K562 (cell line): Measurements from ENCODE around the gene NPNT. TPM values are rescaled to one million over a fixed set of nuclear protein-coding genes. Genes with fewer than 3 reads are reported as not detected.

Source experiments
- ATAC-seq: fragments of 200-7000 bp; cut with Tn5 transposase; 3 replicates; pipeline ENCODE4 v1.9.1; 2020; ENCODE audit warnings: moderate library complexity
- BruUV-seq: library from RNA; stranded (reverse); fragments of 400-500 nt; replicated peaks from 2 replicates; lab custom pipeline; 2021; lab: Mats Ljungman, UMichigan
- CTCF ChIA-PET: fragments of 300-600 bp; formaldehyde crosslinking; extraction: SDS; loops from one replicate; lab custom pipeline; 2021; ENCODE audit warnings: low intra/inter-chr PET ratio; lab: Yijun Ruan, JAX
- POLR2A ChIA-PET: fragments of 300-600, 350-650 bp; sonication (Branson Sonifier 250); formaldehyde crosslinking; extraction: SDS; loops from one replicate; lab custom pipeline; 2021; ENCODE audit warnings: antibody characterized with exemption, inconsistent platforms; lab: Yijun Ruan, JAX
- DNase-seq, 4 experiments: peaks; one replicate each; pipeline versions ENCODE4 v3.0.0 to v3.0.0-alpha.2; 2011 to 2018; ENCODE audit warnings: low spot score in 3 of 4, mixed read lengths in 3 of 4; ENCODE audit errors: extremely low read depth in 1 of 4
- FAIRE-seq: peaks from 2 replicates; lab custom pipeline; 2011; peaks lifted over from hg19 to GRCh38; lab: Jason Lieb, UNC
- H2AFZ ChIP-seq: 2 replicates; pipeline ENCODE4 v1.6.0; 2011; ENCODE audit warnings: low read depth, low read length, control low read depth, inconsistent platforms
- H3K27ac ChIP-seq: fragments of 200-600 bp; 3 replicates; pipeline ENCODE4 v1.8.0; 2011; ENCODE audit warnings: low read depth, mild to moderate bottlenecking, control low read depth, inconsistent platforms, low read length, moderate library complexity, mixed read lengths; ENCODE audit errors: extremely low read depth
- H3K27me3 ChIP-seq, 2 experiments: fragments of 300-600 bp in 1 of 2; 2 replicates in 1 of 2; 3 replicates in 1 of 2; pipeline versions ENCODE4 v1.6.0 to v1.8.0; 2011; ENCODE audit warnings: inconsistent platforms in 2 of 2, low read length in 2 of 2, mild to moderate bottlenecking in 1 of 2, mixed read lengths in 1 of 2, moderate library complexity in 1 of 2; ENCODE audit not compliant: control insufficient read depth in 2 of 2, insufficient read depth in 2 of 2
- H3K36me3 ChIP-seq: fragments of 300-600 bp; 3 replicates; pipeline ENCODE4 v1.8.0; 2011; ENCODE audit warnings: mild to moderate bottlenecking, low read length, inconsistent platforms; ENCODE audit not compliant: control insufficient read depth, insufficient read depth
- H3K4me1 ChIP-seq, 2 experiments: fragments of 200-600 bp in 1 of 2; replicated peaks in 1 of 2; 2 replicates in 1 of 2; 3 replicates in 1 of 2; pipeline versions ENCODE4 v1.5.1 to v1.8.0; 2011; ENCODE audit warnings: inconsistent platforms in 2 of 2, low read length in 2 of 2, mild to moderate bottlenecking in 1 of 2, mixed read lengths in 1 of 2, moderate library complexity in 1 of 2; ENCODE audit not compliant: control insufficient read depth in 2 of 2, insufficient read depth in 2 of 2
- H3K4me2 ChIP-seq: 2 replicates; pipeline ENCODE4 v1.6.1; 2011; ENCODE audit warnings: low read length, control low read depth, inconsistent platforms, mixed read lengths; ENCODE audit not compliant: insufficient read depth
- H3K4me3 ChIP-seq: fragments of 200-600 bp; sonication (generic), shearing (Covaris generic); 2 replicates; pipeline ENCODE4 v1.5.1; 2016; ENCODE audit warnings: control low read depth, inconsistent platforms
- H3K79me2 ChIP-seq: fragments of 200-600 bp; 3 replicates; pipeline ENCODE4 v1.8.0; 2011; ENCODE audit warnings: low read length, inconsistent platforms; ENCODE audit not compliant: control insufficient read depth, insufficient read depth
- H3K9ac ChIP-seq, 2 experiments: 2 replicates each; pipeline versions ENCODE4 v1.6.0 to v1.6.1; 2011; ENCODE audit warnings: low read depth in 2 of 2, low read length in 2 of 2, control low read depth in 1 of 2, inconsistent platforms in 1 of 2, mild to moderate bottlenecking in 1 of 2, mixed read lengths in 1 of 2; ENCODE audit not compliant: insufficient read depth in 1 of 2
- H3K9me1 ChIP-seq: one replicate; pipeline ENCODE4 v1.6.0; 2011; ENCODE audit warnings: inconsistent platforms, mild to moderate bottlenecking, low read length, moderate library complexity; ENCODE audit not compliant: control insufficient read depth, insufficient read depth
- H3K9me3 ChIP-seq: replicated peaks from 2 replicates; pipeline ENCODE4 v1.5.1; 2011; ENCODE audit warnings: low read depth, low read length, inconsistent platforms; ENCODE audit not compliant: control insufficient read depth, insufficient read depth
- H4K20me1 ChIP-seq: replicated peaks from 2 replicates; pipeline ENCODE4 v1.6.1; 2011; ENCODE audit warnings: low read length, inconsistent platforms, mixed read lengths; ENCODE audit not compliant: control insufficient read depth, insufficient read depth
- CBX5 ChIP-seq: IDR thresholded peaks from 2 replicates; pipeline ENCODE4 v1.6.1; 2014; ENCODE audit warnings: low read depth, borderline replicate concordance
- ERF ChIP-seq: fragments of 450-650 bp; formaldehyde crosslinking; IDR thresholded peaks from 2 replicates; pipeline ENCODE4 v1.4.0; 2020; ENCODE audit warnings: mild to moderate bottlenecking, mixed read lengths
- HNRNPL ChIP-seq: fragments of 200-400 bp; formaldehyde crosslinking; IDR thresholded peaks from 2 replicates; pipeline ENCODE4 v1.6.1; 2017; ENCODE audit warnings: low read depth, mild to moderate bottlenecking, low read length
- IRF2 ChIP-seq: sonication (generic); formaldehyde crosslinking; IDR thresholded peaks from 2 replicates; pipeline ENCODE4 v1.8.1; 2022; ENCODE audit warnings: mild to moderate bottlenecking, missing genetic modification reagents
- KDM4B ChIP-seq, 2 experiments: fragments of 450-650 bp in 1 of 2; sonication (generic) in 1 of 2; IDR thresholded peaks; 2 replicates each; pipeline ENCODE4 v1.6.1; 2016 to 2017; ENCODE audit warnings: borderline replicate concordance in 2 of 2, antibody characterized with exemption in 1 of 2, low read depth in 1 of 2, mild to moderate bottlenecking in 1 of 2
- RBFOX2 ChIP-seq: fragments of 200-400 bp; formaldehyde crosslinking; IDR thresholded peaks from 2 replicates; pipeline ENCODE4 v1.6.1; 2017; ENCODE audit warnings: low read depth, mild to moderate bottlenecking, low read length, moderate library complexity
- RCOR1 ChIP-seq, 2 experiments: IDR thresholded peaks; 2 replicates each; pipeline ENCODE4 v1.6.1; 2012; ENCODE audit warnings: low read depth in 2 of 2, low read length in 2 of 2, borderline replicate concordance in 1 of 2, improper control_type of control experiment in 1 of 2
- RHOXF2B ChIP-seq: fragments of 250-450 bp; sonication (Bioruptor Pico); conservative IDR thresholded peaks from 2 replicates; pipeline ENCODE4 v1.5.1; 2021
- SAP30 ChIP-seq: fragments of 200-600 bp; sonication (generic); IDR thresholded peaks from 2 replicates; pipeline ENCODE4 v1.6.1; 2012; ENCODE audit warnings: borderline replicate concordance, low read depth, mild to moderate bottlenecking, moderate library complexity, low read length, control low read depth, inconsistent platforms; ENCODE audit not compliant: insufficient read depth, poor library complexity, severe bottlenecking
- TRIM28 ChIP-seq: fragments of 450-650 bp; IDR thresholded peaks from 2 replicates; pipeline ENCODE4 v1.6.1; 2017
- WGBS: fragments of 100-300 bp; shearing (Covaris generic); methylation state at CpG from one replicate; pipeline ENCODE4 v1.1.6; 2016; ENCODE audit warnings: low coverage, mixed read lengths; ENCODE audit not compliant: insufficient coverage; ENCODE audit errors: missing lambda C conversion rate; 5-methylcytosine and 5-hydroxymethylcytosine counted together
- in situ Hi-C: fragments of 300-500 bp; cut with MboI; formaldehyde crosslinking; loops from 4 replicates; pipeline ENCODE4 v1.15.0; 2018; ENCODE audit warnings: inconsistent platforms, mixed read lengths
- intact Hi-C: fragments of 100-400 bp; cut with micrococcal nuclease; formaldehyde crosslinking; loops from 2 replicates; pipeline ENCODE4 v1.14.2; 2022
- polyA plus RNA-seq, 8 experiments: library from polyadenylated mRNA; depleted of rRNA in 4 of 8; stranded (reverse) in 5 of 8; unstranded in 3 of 8; fragments of >200 nt; fragmentation: Nextera tagmentation in 2 of 8; fragmentation: Illumina TruSeq in 1 of 8; extraction: Ambion mirVana in 2 of 8; extraction: Trizol in 1 of 8; gene quantifications; 2 replicates each; pipeline versions ENCODE4 v1.2.1 to v1.2.3, GENCODE V29; 2011 to 2014; ENCODE audit warnings: inconsistent platforms in 1 of 8, missing spikeins in 1 of 8
- total RNA-seq, 7 experiments: library from RNA; depleted of rRNA in 6 of 7; stranded (reverse); fragments of >200 nt in 6 of 7; fragmentation: Illumina TruSeq in 2 of 7; extraction: Trizol in 2 of 7; gene quantifications; 2 replicates each; pipeline versions ENCODE4 v1.2.1 to v1.2.3, GENCODE V29; 2011 to 2021; ENCODE audit warnings: low replicate concordance in 1 of 7
- TF ChIP-seq, protein P1 (sequence below): fragments of 250-450 bp; sonication (Bioruptor Pico); IDR thresholded peaks from 2 replicates; pipeline ENCODE4 v1.8.0; 2021; ENCODE audit warnings: mild to moderate bottlenecking, moderate library complexity

The NPNT gene
- total and polyA plus RNA-seq, 9 of the 15 experiments (the other 6 are each of a cell fraction or from before 2014, with no cell fraction given): 0.22 TPM; not detected in 8

DNA sequence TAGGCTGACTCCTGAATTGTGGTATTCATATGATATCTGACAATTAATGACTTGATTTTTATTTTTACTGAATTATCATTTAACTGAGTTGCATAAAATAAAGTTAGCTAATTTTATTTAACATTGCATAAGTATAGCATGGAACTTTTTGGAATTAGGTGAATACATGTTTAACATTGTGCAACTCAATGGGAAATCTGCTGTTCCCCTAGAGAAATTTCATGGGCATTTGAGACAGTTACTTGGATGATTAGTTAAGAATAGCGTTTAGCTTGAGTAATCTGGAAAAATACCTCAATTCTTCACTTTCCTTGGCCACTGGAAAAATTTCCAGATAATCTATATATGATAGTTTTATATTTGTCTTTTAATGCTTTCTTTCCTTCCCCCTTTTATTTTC, 42.5 kb downstream of the NPNT start:
- H3K36me3 ChIP-seq: no peaks in the 10 kb centered on the region
- intact Hi-C loops (no loop called here), in situ Hi-C loops (no loop called here)
- ChIA-PET CTCF (no interaction called here), POLR2A (no interaction called here)
- BruUV-seq: no TSS peak
- H3K9ac ChIP-seq: no peak overlapping the region
- 0% methylated on average over 1 of the region's 1 CpG for WGBS
- H3K79me2 ChIP-seq: no peaks in the 10 kb centered on the region
- H3K4me3 ChIP-seq: no peak overlapping the region
- H3K27ac ChIP-seq: no peak overlapping the region
- no peaks in the 10 kb centered on the region for H3K4me1 ChIP-seq
- no peak overlapping the region for H2AFZ ChIP-seq
- no peaks in the 10 kb centered on the region for H4K20me1 ChIP-seq
- H3K27me3 ChIP-seq: peaks cover under 1 to 2% of the 10 kb centered on the region in 2 experiments; a peak in 2 of 5 replicates
- no peaks in the 10 kb centered on the region for H3K9me3 ChIP-seq
- TF ChIP-seq RHOXF2B (CRISPR knock-in tag) (no peak), TRIM28 (no peak), CBX5 (no peak), RCOR1 (IDR thresholded peaks at IDR 0.05; ENCODE audit: borderline replicate concordance in 1 of 2, low read depth in 2 of 2, low read length in 2 of 2) (no peak), RBFOX2 (no peak), HNRNPL (no peak), SAP30 (no peak)
- TF ChIP-seq, all 486 proteins: peak for 0
- FAIRE-seq (no peak), DNase-seq (no peak), ATAC-seq (no peak)
- no peak overlapping the region for H3K4me2 ChIP-seq
- H3K9me1 ChIP-seq: no peaks in the 10 kb centered on the region

DNA sequence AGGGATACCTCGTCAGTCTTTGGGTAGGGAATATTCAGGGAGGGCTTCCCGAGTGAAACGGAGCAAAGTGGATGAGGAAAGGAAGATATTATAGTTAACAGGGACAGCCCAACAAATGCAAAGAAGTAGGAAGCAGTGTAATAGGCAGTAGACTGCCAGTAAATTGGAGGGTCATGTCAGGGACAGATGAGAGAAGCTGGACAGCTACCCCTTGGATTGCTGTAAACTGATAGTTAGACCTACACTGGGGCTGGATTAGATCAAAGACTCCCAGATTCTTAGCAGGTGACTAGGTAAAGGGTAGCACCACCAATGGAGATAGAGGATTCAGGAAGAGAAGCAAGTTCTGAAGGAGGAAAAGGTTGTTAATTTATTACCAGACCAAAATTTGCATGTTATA, 48.0 kb downstream of the NPNT start:
- Histone ChIP-seq H3K4me2 (no peak overlapping the region), H3K9me3 (no peaks in the 10 kb centered on the region), H3K9me1 (no peaks in the 10 kb centered on the region), H3K4me1 (no peaks in the 10 kb centered on the region), H3K27ac (no peak overlapping the region), H3K9ac (no peak overlapping the region), H3K36me3 (no peaks in the 10 kb centered on the region), H3K4me3 (no peak overlapping the region), H2AFZ (no peak overlapping the region), H3K27me3 (no peaks in the 10 kb centered on the region; a peak in 1 of 5 replicates), H4K20me1 (no peaks in the 10 kb centered on the region), H3K79me2 (no peaks in the 10 kb centered on the region)
- ChIA-PET CTCF (no interaction called here), POLR2A (interaction anchor here (0.5 to 1.4 kb wide), 2 partner anchors 11 to 17 kb away, joined by 3 to 4 read pairs; no protein-coding TSS in a partner anchor)
- intact Hi-C loops (no loop called here), in situ Hi-C loops (no loop called here)
- no TSS peak for BruUV-seq
- FAIRE-seq (no peak), ATAC-seq (no peak), DNase-seq (no peak)
- 0% methylated on average over 3 of the region's 3 CpGs for WGBS
- TF ChIP-seq KDM4B (IDR thresholded peaks at IDR 0.05; ENCODE audit: borderline replicate concordance in 2 of 2, low read depth in 1 of 2) (no peak), ERF (no peak), IRF2 (CRISPR knock-in tag) (no peak)
- TF ChIP-seq, protein P1, sequence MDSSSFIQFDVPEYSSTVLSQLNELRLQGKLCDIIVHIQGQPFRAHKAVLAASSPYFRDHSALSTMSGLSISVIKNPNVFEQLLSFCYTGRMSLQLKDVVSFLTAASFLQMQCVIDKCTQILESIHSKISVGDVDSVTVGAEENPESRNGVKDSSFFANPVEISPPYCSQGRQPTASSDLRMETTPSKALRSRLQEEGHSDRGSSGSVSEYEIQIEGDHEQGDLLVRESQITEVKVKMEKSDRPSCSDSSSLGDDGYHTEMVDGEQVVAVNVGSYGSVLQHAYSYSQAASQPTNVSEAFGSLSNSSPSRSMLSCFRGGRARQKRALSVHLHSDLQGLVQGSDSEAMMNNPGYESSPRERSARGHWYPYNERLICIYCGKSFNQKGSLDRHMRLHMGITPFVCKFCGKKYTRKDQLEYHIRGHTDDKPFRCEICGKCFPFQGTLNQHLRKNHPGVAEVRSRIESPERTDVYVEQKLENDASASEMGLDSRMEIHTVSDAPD (CRISPR knock-in tag): no peak
